Thyroid gland (tissue), 4 donors: ENCODE results near the gene PTMS. TPM values are rescaled to one million over a fixed set of nuclear protein-coding genes. Genes with fewer than 3 reads are reported as not detected.
A peak's percentile ranks its signal among the peaks of the same experiment; 100 is the strongest.

Experiments
- DNase-seq, 2 donors: peaks; one replicate each; pipeline ENCODE4 v3.0.0-alpha.2; 2019
- H3K27ac ChIP-seq, 3 donors: fragments of 200-600 bp; sonication (generic); 1 replicate in 2 of 3; 2 replicates in 1 of 3; pipeline ENCODE4 v1.5.1; 2016 to 2019; ENCODE audit warnings: mild to moderate bottlenecking in 1 of 3, moderate library complexity in 1 of 3
- H3K27me3 ChIP-seq: fragments of 200-600 bp; sonication (generic); one replicate; pipeline ENCODE4 v1.5.1; 2019
- H3K36me3 ChIP-seq, 2 donors: fragments of 200-600 bp; sonication (generic); one replicate each; pipeline ENCODE4 v1.5.1; 2016 to 2019
- H3K4me1 ChIP-seq, 2 donors: fragments of 200-600 bp; sonication (generic); one replicate each; pipeline ENCODE4 v1.5.1; 2017 to 2019
- H3K4me3 ChIP-seq, 3 donors: fragments of 200-600 bp; sonication (generic); replicated peaks in 1 of 3; 1 replicate in 2 of 3; 2 replicates in 1 of 3; pipeline ENCODE4 v1.5.1; 2016; ENCODE audit warnings: mild to moderate bottlenecking in 1 of 3
- H3K9me3 ChIP-seq: fragments of 200-600 bp; sonication (generic); one replicate; pipeline ENCODE4 v1.5.1; 2017
- CTCF ChIP-seq, 6 experiments: fragments of 200-600 bp in 3 of 6; fragments of 450-650 bp in 3 of 6; sonication (generic) in 3 of 6; IDR thresholded peaks; one replicate each; pipeline ENCODE4 v1.5.1; 2016 to 2019; ENCODE audit warnings: antibody characterized with exemption in 6 of 6, mild to moderate bottlenecking in 2 of 6, inconsistent platforms in 1 of 6, moderate library complexity in 1 of 6
- POLR2A ChIP-seq, 2 donors: fragments of 450-650 bp; IDR thresholded peaks; one replicate each; pipeline ENCODE4 v1.6.1; 2017; ENCODE audit warnings: antibody characterized with exemption in 2 of 2, mild to moderate bottlenecking in 2 of 2, moderate library complexity in 1 of 2
- WGBS, 2 donors: methylation state at CpG; one replicate each; pipeline ENCODE4 v1.1.5; 2017; 5-methylcytosine and 5-hydroxymethylcytosine counted together
- intact Hi-C: fragments of 100-400 bp; cut with DNase I; formaldehyde crosslinking; loops from one replicate; pipeline ENCODE4 v1.15.1; 2023
- total RNA-seq, 4 donors: library from RNA; depleted of rRNA; stranded (reverse); fragments of >200 nt; gene quantifications; one replicate each; pipeline ENCODE4 v1.2.3, GENCODE V29; 2016

PTMS gene
- total RNA-seq, 4 donors from 2014 or later = 60.0 to 186 (median 103) TPM

GRCh38 chr12:6774499-6775062 lies 8.4 kb downstream of the PTMS start:
- no peak for DNase-seq
- Histone ChIP-seq H3K4me1 (peaks cover 7 to 20% of the 10 kb centered on the region in 2 donors), H3K36me3 (peaks cover 9% of the 10 kb centered on the region in 2 donors), H3K9me3 (no peaks in the 10 kb centered on the region), H3K27me3 (no peaks in the 10 kb centered on the region), H3K4me3 (no peak overlapping the region), H3K27ac (no peak overlapping the region)
- intact Hi-C loops = loop anchor here (5.0 kb wide), 1 partner anchor 157 kb away; no protein-coding TSS in a partner anchor
- WGBS, 2 donors = 88 to 92% methylated on average over 15 of the region's 15 CpGs
- TF ChIP-seq CTCF (IDR thresholded peaks at IDR 0.05) = no peak
- TF ChIP-seq POLR2A (IDR thresholded peaks at IDR 0.05) = no peak

GRCh38 chr12:6775185-6776174 lies 9.3 kb downstream of the PTMS start:
- intact Hi-C loops = loop anchor here (5.0 kb wide), 1 partner anchor 158 kb away; no protein-coding TSS in a partner anchor
- DNase-seq = no peak
- WGBS, 2 donors = 80 to 87% methylated on average over 16 of the region's 16 CpGs
- Histone ChIP-seq H3K9me3 (no peaks in the 10 kb centered on the region), H3K4me1 (peaks cover 7 to 17% of the 10 kb centered on the region in 2 donors), H3K4me3 (no peak overlapping the region), H3K36me3 (peaks cover 2 to 4% of the 10 kb centered on the region in 2 donors), H3K27ac (no peak overlapping the region), H3K27me3 (no peaks in the 10 kb centered on the region)
- TF ChIP-seq CTCF (IDR thresholded peaks at IDR 0.05) = no peak
- TF ChIP-seq POLR2A (IDR thresholded peaks at IDR 0.05) = no peak

- TF ChIP-seq CTCF (IDR thresholded peaks at IDR 0.05) = no peak
- TF ChIP-seq POLR2A (IDR thresholded peaks at IDR 0.05) = no peak
- Histone ChIP-seq H3K4me1 (peaks cover 6 to 7% of the 10 kb centered on the region in 2 donors), H3K36me3 (no peaks in the 10 kb centered on the region), H3K9me3 (no peaks in the 10 kb centered on the region), H3K27me3 (no peaks in the 10 kb centered on the region), H3K4me3 (no peak overlapping the region), H3K27ac (no peak overlapping the region)
- 98 to 99% methylated on average over 5 of the region's 5 CpGs for WGBS, 2 donors
- intact Hi-C loops = loop anchor here (5.0 kb wide), 1 partner anchor 160 kb away; no protein-coding TSS in a partner anchor
- DNase-seq = no peak
These were observed 11.2 kb downstream of the PTMS start for GRCh38 chr12:6777386-6777785.

- intact Hi-C loops = loop anchor here (2.0 to 5.0 kb wide), 2 partner anchors 23 to 161 kb away; no protein-coding TSS in a partner anchor
- no peaks in the 10 kb centered on the region for H3K36me3 ChIP-seq
- WGBS, 2 donors = 40 to 50% methylated on average over 14 of the region's 14 CpGs
- peaks cover 6 to 7% of the 10 kb centered on the region in 2 donors for H3K4me1 ChIP-seq
- peak overlapping the region in 1 of 3 donors; percentile 60 for H3K27ac ChIP-seq
- TF ChIP-seq POLR2A (IDR thresholded peaks at IDR 0.05) (no peak), CTCF (IDR thresholded peaks at IDR 0.05) (no peak)
- no peak overlapping the region for H3K4me3 ChIP-seq
- peak in 1 of 2 donors; percentile 25 for DNase-seq
- H3K27me3 ChIP-seq = no peaks in the 10 kb centered on the region
- no peaks in the 10 kb centered on the region for H3K9me3 ChIP-seq
These were observed 12.0 kb downstream of the PTMS start for GRCh38 chr12:6778217-6778573.
